DOHH2 (cell line): Measurements from ENCODE around the gene ZMYND8.

Source experiments
- H3F3A ChIP-seq: fragments of 200-600 bp; sonication (generic), shearing (Covaris generic); 2 replicates; pipeline ENCODE4 v1.6.0; 2016; ENCODE audit warnings: antibody characterized with exemption, mild to moderate bottlenecking; ENCODE audit not compliant: control insufficient read depth, insufficient read depth
- H3K27ac ChIP-seq: fragments of 200-600 bp; sonication (generic); 2 replicates; pipeline ENCODE4 v1.5.1; 2014; ENCODE audit warnings: low read depth, mild to moderate bottlenecking, low read length, moderate library complexity
- H3K27me3 ChIP-seq: fragments of 200-600 bp; sonication (generic); 2 replicates; pipeline ENCODE4 v1.6.1; 2014; ENCODE audit warnings: mild to moderate bottlenecking, low read length, mixed read lengths; ENCODE audit not compliant: control insufficient read depth
- H3K36me3 ChIP-seq: fragments of 200-600 bp; sonication (generic); 2 replicates; pipeline ENCODE4 v1.6.1; 2014; ENCODE audit warnings: mild to moderate bottlenecking, low read length, moderate library complexity, mixed read lengths; ENCODE audit not compliant: control insufficient read depth
- H3K4me1 ChIP-seq: fragments of 200-600 bp; sonication (generic); 2 replicates; pipeline ENCODE4 v1.6.1; 2014; ENCODE audit warnings: mild to moderate bottlenecking, low read length, mixed read lengths; ENCODE audit not compliant: control insufficient read depth
- H3K4me2 ChIP-seq: fragments of 200-600 bp; sonication (generic); 2 replicates; pipeline ENCODE4 v1.6.0; 2014; ENCODE audit warnings: mild to moderate bottlenecking, low read length, moderate library complexity
- H3K4me3 ChIP-seq: fragments of 200-600 bp; sonication (generic); 2 replicates; pipeline ENCODE4 v1.5.1; 2014; ENCODE audit warnings: mild to moderate bottlenecking, low read length, mixed read lengths
- H3K79me2 ChIP-seq: fragments of 200-600 bp; sonication (generic); 2 replicates; pipeline ENCODE4 v1.6.1; 2014; ENCODE audit warnings: mild to moderate bottlenecking, low read length, mixed read lengths; ENCODE audit not compliant: control insufficient read depth
- H3K9me2 ChIP-seq: fragments of 200-600 bp; sonication (generic); replicated peaks from 2 replicates; pipeline ENCODE4 v1.6.1; 2014; ENCODE audit warnings: mild to moderate bottlenecking, low read length, mixed read lengths; ENCODE audit not compliant: control insufficient read depth
- H3K9me3 ChIP-seq: fragments of 200-600 bp; sonication (generic); 2 replicates; pipeline ENCODE4 v1.6.1; 2014; ENCODE audit warnings: antibody characterized with exemption, low read length, mixed read lengths; ENCODE audit not compliant: control insufficient read depth, insufficient read depth
- H4K20me1 ChIP-seq: fragments of 200-600 bp; sonication (generic); 2 replicates; pipeline ENCODE4 v1.6.0; 2014; ENCODE audit warnings: low read depth, mild to moderate bottlenecking, antibody characterized with exemption, low read length, moderate library complexity; ENCODE audit not compliant: control insufficient read depth, insufficient read depth
- CTCF ChIP-seq: fragments of 200-600 bp; sonication (generic); IDR thresholded peaks from one replicate; pipeline ENCODE4 v1.5.1; 2014; ENCODE audit warnings: antibody characterized with exemption, mild to moderate bottlenecking, low read depth, low read length; ENCODE audit not compliant: poor library complexity, severe bottlenecking
- EZH2phosphoT487 ChIP-seq: fragments of 200-600 bp; sonication (generic); IDR thresholded peaks from 2 replicates; pipeline ENCODE4 v1.6.1; 2017; ENCODE audit warnings: borderline replicate concordance, mild to moderate bottlenecking, antibody characterized with exemption, low read length, moderate library complexity, mixed read lengths

ZMYND8 gene

GRCh38 chr20:47311211-47311610 lies 45.3 kb downstream of the ZMYND8 start:
- no peaks in the 10 kb centered on the region for H3K9me3 ChIP-seq
- no peak overlapping the region for H3K4me2 ChIP-seq
- H3F3A ChIP-seq = no peaks in the 10 kb centered on the region
- peaks cover 6% of the 10 kb centered on the region; the same call in 1 of the 2 replicates for H4K20me1 ChIP-seq
- H3K36me3 ChIP-seq = peaks cover 63% of the 10 kb centered on the region
- no peaks in the 10 kb centered on the region; the same call in 1 of the 2 replicates for H3K4me1 ChIP-seq
- H3K27me3 ChIP-seq = no peaks in the 10 kb centered on the region
- no peak overlapping the region for H3K27ac ChIP-seq
- TF ChIP-seq CTCF = no peak
- no peak for TF ChIP-seq EZH2phosphoT487
- H3K79me2 ChIP-seq = peaks cover 82% of the 10 kb centered on the region
- H3K9me2 ChIP-seq = no peaks in the 10 kb centered on the region
- no peak overlapping the region for H3K4me3 ChIP-seq

GRCh38 chr20:47310729-47311128 lies 45.8 kb downstream of the ZMYND8 start:
- no peak overlapping the region for H3K4me3 ChIP-seq
- no peaks in the 10 kb centered on the region for H3K27me3 ChIP-seq
- peaks cover 82% of the 10 kb centered on the region for H3K79me2 ChIP-seq
- no peak overlapping the region for H3K4me2 ChIP-seq
- no peaks in the 10 kb centered on the region for H3K9me2 ChIP-seq
- no peaks in the 10 kb centered on the region for H3F3A ChIP-seq
- no peaks in the 10 kb centered on the region for H3K9me3 ChIP-seq
- H3K4me1 ChIP-seq = no peaks in the 10 kb centered on the region; the same call in 1 of the 2 replicates
- TF ChIP-seq CTCF = no peak
- TF ChIP-seq EZH2phosphoT487 = no peak
- peaks cover 5% of the 10 kb centered on the region; the same call in 1 of the 2 replicates for H4K20me1 ChIP-seq
- H3K27ac ChIP-seq = no peak overlapping the region
- peaks cover 67% of the 10 kb centered on the region for H3K36me3 ChIP-seq

- Histone ChIP-seq H3K27ac (no peak overlapping the region), H3F3A (no peaks in the 10 kb centered on the region), H3K9me3 (no peaks in the 10 kb centered on the region), H3K4me1 (no peaks in the 10 kb centered on the region; the same call in 1 of the 2 replicates), H3K27me3 (no peaks in the 10 kb centered on the region), H3K9me2 (no peaks in the 10 kb centered on the region), H3K79me2 (peaks cover 79% of the 10 kb centered on the region), H3K4me3 (no peak overlapping the region), H3K36me3 (peaks cover 62% of the 10 kb centered on the region), H4K20me1 (no peaks in the 10 kb centered on the region), H3K4me2 (no peak overlapping the region)
- TF ChIP-seq EZH2phosphoT487 (no peak), CTCF (no peak)
Observed at GRCh38 chr20:47309806-47310426, 46.6 kb downstream of the ZMYND8 start.
